Measurements from ENCODE around the gene ADAT1. TPM values are rescaled to one million over a fixed set of nuclear protein-coding genes. Genes with fewer than 3 reads are reported as not detected.

ADAT1 gene
- total and polyA plus RNA-seq, 2 donors (not counting 1 experiment from before 2014, with no cell fraction given): 28.4 to 71.2 TPM

- H3K36me3 ChIP-seq (replicated peaks in 1 of 2; ENCODE audit: control extremely low read depth in 1 of 2, control insufficient read depth in 1 of 2, extremely low read depth in 1 of 2, insufficient read depth in 2 of 2, low read length in 1 of 2): peaks cover 5 to 63% of the 10 kb centered on the region in 2 experiments
- H3K4me2 ChIP-seq (replicated peaks; ENCODE audit: low read depth, low read length, poor library complexity, severe bottlenecking): no peak overlapping the region
- no CpG with 5 or more reads among the region's 4 CpGs for WGBS (ENCODE audit: insufficient coverage)
- H4K20me1 ChIP-seq (ENCODE audit: control insufficient read depth, insufficient read depth, low read length, poor library complexity, severe bottlenecking): no peaks in the 10 kb centered on the region
- Mint-ChIP-seq H3K27ac (no peak overlapping the region), H3K4me1 (peaks cover 11% of the 10 kb centered on the region), H3K4me3 (no peak overlapping the region), H3K9me3 (ENCODE audit: insufficient read depth) (no peaks in the 10 kb centered on the region), H3K27me3 (no peaks in the 10 kb centered on the region)
- H2AFZ ChIP-seq (ENCODE audit: insufficient read depth, low read depth, low read length, poor library complexity, severe bottlenecking): no peak overlapping the region
- no peak overlapping the region for H3K4me3 ChIP-seq (ENCODE audit: control extremely low read depth in 1 of 5, extremely low read depth in 1 of 5, insufficient read depth in 1 of 5, low read depth in 2 of 5, low read length in 4 of 5)
- ATAC-seq (ENCODE audit: low read depth) (no peak), DNase-seq (no peak)
- no peaks in the 10 kb centered on the region for H3K27me3 ChIP-seq (replicated peaks in 1 of 4; ENCODE audit: control extremely low read depth in 1 of 4, control insufficient read depth in 3 of 4, insufficient read depth in 4 of 4, low read length in 3 of 4)
- ChIA-PET CTCF (interaction anchor here (0.7 kb wide), 1 partner anchor 35 kb away, joined by 3 read pairs; no protein-coding TSS in a partner anchor), POLR2A (no interaction called here)
- intact Hi-C loops (cut with micrococcal nuclease): no loop called here
- TF ChIP-seq EZH2 (IDR thresholded peaks at IDR 0.05; ENCODE audit: borderline replicate concordance, insufficient read depth, low read depth, low read length, poor library complexity, severe bottlenecking) (no peak), CTCF (IDR thresholded peaks at IDR 0.05) (no peak)
- peaks cover 34% of the 10 kb centered on the region for H3K79me2 ChIP-seq (ENCODE audit: control insufficient read depth, insufficient read depth, low read length)
- H3K4me1 ChIP-seq (ENCODE audit: control insufficient read depth in 2 of 2, insufficient read depth in 2 of 2, low read length in 2 of 2): peaks cover 2 to 12% of the 10 kb centered on the region in 2 donors
- H3K9ac ChIP-seq (ENCODE audit: low read length): no peak overlapping the region
- H3K27ac ChIP-seq (ENCODE audit: low read length in 2 of 2): no peak overlapping the region
- no peaks in the 10 kb centered on the region for H3K9me3 ChIP-seq (ENCODE audit: control extremely low read depth in 1 of 3, control insufficient read depth in 2 of 3, insufficient read depth in 1 of 3, low read length in 2 of 3)
Observed at GRCh38 chr16:75616521-75617010, 6.5 kb downstream of the ADAT1 start.

GRCh38 chr16:75615619-75616018 is 7.5 kb downstream of the ADAT1 start:
- H3K9me3 ChIP-seq (ENCODE audit: control extremely low read depth in 1 of 3, control insufficient read depth in 2 of 3, insufficient read depth in 1 of 3, low read length in 2 of 3): no peaks in the 10 kb centered on the region
- no peak overlapping the region for H2AFZ ChIP-seq (ENCODE audit: insufficient read depth, low read depth, low read length, poor library complexity, severe bottlenecking)
- H3K79me2 ChIP-seq (ENCODE audit: control insufficient read depth, insufficient read depth, low read length): peaks cover 33% of the 10 kb centered on the region
- H3K27ac ChIP-seq (ENCODE audit: low read length in 2 of 2): no peak overlapping the region
- DNase-seq (no peak), ATAC-seq (ENCODE audit: low read depth) (no peak)
- no peak overlapping the region for H3K4me3 Mint-ChIP-seq
- no peaks in the 10 kb centered on the region for H3K9me3 Mint-ChIP-seq (ENCODE audit: insufficient read depth)
- no peaks in the 10 kb centered on the region for H3K27me3 ChIP-seq (replicated peaks in 1 of 4; ENCODE audit: control extremely low read depth in 1 of 4, control insufficient read depth in 3 of 4, insufficient read depth in 4 of 4, low read length in 3 of 4)
- intact Hi-C loops (cut with micrococcal nuclease): no loop called here
- ChIA-PET POLR2A (interaction anchor here (0.7 kb wide), 1 partner anchor 64 kb away, joined by 5 read pairs; no protein-coding TSS in a partner anchor), CTCF (interaction anchor here (0.7 to 1.1 kb wide), 2 partner anchors 36 to 211 kb away, joined by 3 read pairs; no protein-coding TSS in a partner anchor)
- TF ChIP-seq CTCF (IDR thresholded peaks at IDR 0.05) (no peak), EZH2 (IDR thresholded peaks at IDR 0.05; ENCODE audit: borderline replicate concordance, insufficient read depth, low read depth, low read length, poor library complexity, severe bottlenecking) (no peak)
- H3K36me3 ChIP-seq (replicated peaks in 1 of 2; ENCODE audit: control extremely low read depth in 1 of 2, control insufficient read depth in 1 of 2, extremely low read depth in 1 of 2, insufficient read depth in 2 of 2, low read length in 1 of 2): peaks cover 5 to 67% of the 10 kb centered on the region in 2 experiments
- H3K4me3 ChIP-seq (ENCODE audit: control extremely low read depth in 1 of 5, extremely low read depth in 1 of 5, insufficient read depth in 1 of 5, low read depth in 2 of 5, low read length in 4 of 5): no peak overlapping the region
- no peak overlapping the region for H3K4me2 ChIP-seq (replicated peaks; ENCODE audit: low read depth, low read length, poor library complexity, severe bottlenecking)
- 100% methylated on average over 1 of the region's 2 CpGs for WGBS (ENCODE audit: insufficient coverage)
- H3K4me1 Mint-ChIP-seq: peaks cover 4% of the 10 kb centered on the region
- no peak overlapping the region for H3K27ac Mint-ChIP-seq
- H4K20me1 ChIP-seq (ENCODE audit: control insufficient read depth, insufficient read depth, low read length, poor library complexity, severe bottlenecking): no peaks in the 10 kb centered on the region
- no peaks in the 10 kb centered on the region for H3K27me3 Mint-ChIP-seq
- H3K9ac ChIP-seq (ENCODE audit: low read length): no peak overlapping the region
- peaks cover 0 to 4% of the 10 kb centered on the region in 2 donors for H3K4me1 ChIP-seq (ENCODE audit: control insufficient read depth in 2 of 2, insufficient read depth in 2 of 2, low read length in 2 of 2)

All from B cell (primary cell).